Common myeloid progenitor, CD34-positive (primary cell): Measurements from ENCODE around the gene IGSF21.

Experiments
- CTCF ChIA-PET: fragments of 350-600 bp; sonication (Branson Sonifier 250); formaldehyde crosslinking; loops from one replicate; lab custom pipeline; 2021; ENCODE audit warnings: antibody characterized with exemption; lab: Charles Lee
- POLR2A ChIA-PET: fragments of 350-600 bp; sonication (Branson Sonifier 250); formaldehyde crosslinking; loops from one replicate; lab custom pipeline; 2021; ENCODE audit warnings: antibody characterized with exemption; lab: Charles Lee
- DNase-seq, 3 donors: peaks; one replicate each; pipeline versions ENCODE4 v3.0.0 to v3.0.0-alpha.2; 2013
- H3K27ac ChIP-seq, 2 experiments: 1 replicate in 1 of 2; 2 replicates in 1 of 2; pipeline ENCODE4 v1.7.0; 2013; ENCODE audit warnings: inconsistent platforms in 2 of 2, low read length in 2 of 2, mild to moderate bottlenecking in 2 of 2, low read depth in 1 of 2, moderate library complexity in 1 of 2; ENCODE audit not compliant: severe bottlenecking in 2 of 2, insufficient read depth in 1 of 2, poor library complexity in 1 of 2
- H3K27me3 ChIP-seq, 5 experiments: replicated peaks in 2 of 5; 1 replicate in 3 of 5; 2 replicates in 2 of 5; pipeline versions ENCODE4 v1.6.1 to v1.7.0; 2013; ENCODE audit warnings: low read length in 4 of 5, mild to moderate bottlenecking in 2 of 5, moderate library complexity in 2 of 5, inconsistent platforms in 1 of 5; ENCODE audit not compliant: insufficient read depth in 5 of 5, control insufficient read depth in 4 of 5
- H3K36me3 ChIP-seq, 4 experiments: 1 replicate in 2 of 4; 2 replicates in 2 of 4; pipeline versions ENCODE4 v1.6.1 to v1.7.0; 2013; ENCODE audit warnings: low read length in 3 of 4, control low read depth in 1 of 4, mild to moderate bottlenecking in 1 of 4; ENCODE audit not compliant: control insufficient read depth in 4 of 4, insufficient read depth in 4 of 4
- H3K4me1 ChIP-seq, 4 experiments: 1 replicate in 3 of 4; 2 replicates in 1 of 4; pipeline versions ENCODE4 v1.6.1 to v1.7.1; 2013; ENCODE audit warnings: low read length in 3 of 4, mild to moderate bottlenecking in 3 of 4, control low read depth in 1 of 4, inconsistent platforms in 1 of 4, moderate library complexity in 1 of 4; ENCODE audit not compliant: control insufficient read depth in 4 of 4, insufficient read depth in 4 of 4; ENCODE audit errors: control extremely low read depth in 1 of 4
- H3K4me3 ChIP-seq, 7 experiments: 1 replicate in 4 of 7; 2 replicates in 3 of 7; pipeline versions ENCODE4 v1.5.1 to v1.7.0; 2013; ENCODE audit warnings: mild to moderate bottlenecking in 7 of 7, low read length in 6 of 7, moderate library complexity in 6 of 7, inconsistent platforms in 2 of 7, low read depth in 2 of 7, control low read depth in 1 of 7; ENCODE audit not compliant: insufficient read depth in 4 of 7, control insufficient read depth in 1 of 7; ENCODE audit errors: extremely low read depth in 1 of 7
- H3K9me3 ChIP-seq, 5 experiments: 1 replicate in 4 of 5; 2 replicates in 1 of 5; pipeline versions ENCODE4 v1.6.1 to v1.7.1; 2013; ENCODE audit warnings: low read length in 4 of 5, mild to moderate bottlenecking in 2 of 5, inconsistent platforms in 1 of 5, low read depth in 1 of 5, moderate library complexity in 1 of 5; ENCODE audit not compliant: control insufficient read depth in 4 of 5, insufficient read depth in 2 of 5; ENCODE audit errors: control extremely low read depth in 1 of 5
- whole genome bisulfite sequencing: methylation state at CpG from one replicate; pipeline ENCODE4 v1.1.5; 2013; ENCODE audit not compliant: insufficient coverage; 5-methylcytosine and 5-hydroxymethylcytosine counted together

IGSF21 gene

GRCh38 chr1:18401921-18402320, 294.3 kb downstream of the IGSF21 start:
- Histone ChIP-seq H3K9me3 (peaks cover 0 to 2% (median 0%) of the 10 kb centered on the region in 5 experiments), H3K4me1 (no peaks in the 10 kb centered on the region), H3K4me3 (no peak overlapping the region), H3K27ac (no peak overlapping the region), H3K27me3 (peaks cover 0 to 61% (median 5%) of the 10 kb centered on the region in 5 experiments), H3K36me3 (no peaks in the 10 kb centered on the region)
- ChIA-PET POLR2A (no interaction called here), CTCF (no interaction called here)
- DNase-seq, result no peak
- WGBS, result 100% methylated on average over 2 of the region's 3 CpGs

GRCh38 chr1:18404460-18404859, 296.9 kb downstream of the IGSF21 start:
- Histone ChIP-seq H3K36me3 (no peaks in the 10 kb centered on the region), H3K4me1 (no peaks in the 10 kb centered on the region), H3K27ac (no peak overlapping the region), H3K9me3 (peaks cover 0 to 2% (median 0%) of the 10 kb centered on the region in 5 experiments), H3K27me3 (peaks cover 0 to 51% (median 5%) of the 10 kb centered on the region in 5 experiments), H3K4me3 (no peak overlapping the region)
- no peak for DNase-seq
- WGBS, result 59% methylated on average over 3 of the region's 3 CpGs
- POLR2A ChIA-PET, result no interaction called here
- CTCF ChIA-PET, result no interaction called here

- peaks cover 0 to 50% (median 1%) of the 10 kb centered on the region in 5 experiments for H3K27me3 ChIP-seq
- ChIA-PET CTCF (no interaction called here), POLR2A (no interaction called here)
- H3K36me3 ChIP-seq, result no peaks in the 10 kb centered on the region
- peaks cover 0 to 16% (median 9%) of the 10 kb centered on the region in 5 experiments for H3K9me3 ChIP-seq
- no peak overlapping the region for H3K27ac ChIP-seq
- WGBS, result 63% methylated on average over 16 of the region's 26 CpGs
- DNase-seq, result no peak
- H3K4me1 ChIP-seq, result no peaks in the 10 kb centered on the region
- H3K4me3 ChIP-seq, result no peak overlapping the region
Observed at GRCh38 chr1:18407166-18408045, 299.8 kb downstream of the IGSF21 start.

GRCh38 chr1:18408656-18409370, 301.2 kb downstream of the IGSF21 start:
- Histone ChIP-seq H3K9me3 (peaks cover 0 to 23% (median 10%) of the 10 kb centered on the region in 5 experiments), H3K4me1 (no peaks in the 10 kb centered on the region), H3K36me3 (no peaks in the 10 kb centered on the region), H3K27me3 (peaks cover 0 to 39% (median 0%) of the 10 kb centered on the region in 5 experiments), H3K4me3 (no peak overlapping the region), H3K27ac (no peak overlapping the region)
- ChIA-PET CTCF (no interaction called here), POLR2A (no interaction called here)
- DNase-seq, result no peak
- WGBS, result 57% methylated on average over 7 of the region's 12 CpGs

- H3K4me1 ChIP-seq, result no peaks in the 10 kb centered on the region
- no peak overlapping the region for H3K27ac ChIP-seq
- CTCF ChIA-PET, result no interaction called here
- 94% methylated on average over 7 of the region's 8 CpGs for WGBS
- no peak for DNase-seq
- H3K4me3 ChIP-seq, result no peak overlapping the region
- POLR2A ChIA-PET, result no interaction called here
- peaks cover 0 to 34% (median 0%) of the 10 kb centered on the region in 5 experiments for H3K27me3 ChIP-seq
- peaks cover 0 to 21% (median 10%) of the 10 kb centered on the region in 5 experiments for H3K9me3 ChIP-seq
- H3K36me3 ChIP-seq, result no peaks in the 10 kb centered on the region
Observed at GRCh38 chr1:18409609-18410237, 302.1 kb downstream of the IGSF21 start.

DNA sequence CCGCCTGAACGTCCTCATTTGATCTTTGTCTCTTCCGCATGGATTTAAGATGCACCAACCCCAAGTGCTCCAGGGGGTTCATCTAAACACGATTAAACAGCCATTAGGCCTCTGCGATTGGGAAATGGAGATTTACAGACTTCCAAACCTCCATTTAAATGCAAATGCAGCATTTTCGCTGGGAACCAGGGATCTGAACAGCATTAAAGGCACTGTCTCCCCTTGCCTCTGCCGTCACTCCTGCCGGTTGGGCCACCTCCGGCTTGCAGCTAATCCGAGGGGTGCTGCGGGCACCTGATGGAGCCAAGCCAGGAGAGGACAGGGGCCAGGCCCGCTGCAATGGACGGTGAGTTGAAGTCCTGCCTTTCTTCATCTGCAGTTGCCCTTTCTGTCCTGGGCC, 302.8 kb downstream of the IGSF21 start:
- H3K4me3 ChIP-seq, result no peak overlapping the region
- ChIA-PET POLR2A (no interaction called here), CTCF (no interaction called here)
- H3K36me3 ChIP-seq, result no peaks in the 10 kb centered on the region
- peaks cover 0 to 28% (median 0%) of the 10 kb centered on the region in 5 experiments for H3K27me3 ChIP-seq
- H3K9me3 ChIP-seq, result peaks cover 0 to 21% (median 10%) of the 10 kb centered on the region in 5 experiments
- no peaks in the 10 kb centered on the region for H3K4me1 ChIP-seq
- no peak for DNase-seq
- no peak overlapping the region for H3K27ac ChIP-seq
- 51% methylated on average over 11 of the region's 13 CpGs for WGBS
